Muscle of back (tissue), 11 donors: ENCODE data around the gene EPB41L1. TPM values are rescaled to one million over a fixed set of nuclear protein-coding genes. Genes with fewer than 3 reads are reported as not detected.
A peak's percentile ranks its signal among the peaks of the same experiment; 100 is the strongest.

Source experiments
- DNase-seq, 3 donors: peaks; one replicate each; pipeline versions ENCODE4 v3.0.0 to v3.0.0-alpha.2; 2013
- polyA plus RNA-seq, 10 donors: library from polyadenylated mRNA; unstranded; fragments of 120-200 nt; gene quantifications; one replicate each; pipeline ENCODE4 v1.2.1, GENCODE V29; 2013; ENCODE audit not compliant: insufficient read length in 10 of 10

EPB41L1 gene
- polyA plus RNA-seq, 10 donors = 23.1 to 32.1 (median 24.3) TPM

DNA sequence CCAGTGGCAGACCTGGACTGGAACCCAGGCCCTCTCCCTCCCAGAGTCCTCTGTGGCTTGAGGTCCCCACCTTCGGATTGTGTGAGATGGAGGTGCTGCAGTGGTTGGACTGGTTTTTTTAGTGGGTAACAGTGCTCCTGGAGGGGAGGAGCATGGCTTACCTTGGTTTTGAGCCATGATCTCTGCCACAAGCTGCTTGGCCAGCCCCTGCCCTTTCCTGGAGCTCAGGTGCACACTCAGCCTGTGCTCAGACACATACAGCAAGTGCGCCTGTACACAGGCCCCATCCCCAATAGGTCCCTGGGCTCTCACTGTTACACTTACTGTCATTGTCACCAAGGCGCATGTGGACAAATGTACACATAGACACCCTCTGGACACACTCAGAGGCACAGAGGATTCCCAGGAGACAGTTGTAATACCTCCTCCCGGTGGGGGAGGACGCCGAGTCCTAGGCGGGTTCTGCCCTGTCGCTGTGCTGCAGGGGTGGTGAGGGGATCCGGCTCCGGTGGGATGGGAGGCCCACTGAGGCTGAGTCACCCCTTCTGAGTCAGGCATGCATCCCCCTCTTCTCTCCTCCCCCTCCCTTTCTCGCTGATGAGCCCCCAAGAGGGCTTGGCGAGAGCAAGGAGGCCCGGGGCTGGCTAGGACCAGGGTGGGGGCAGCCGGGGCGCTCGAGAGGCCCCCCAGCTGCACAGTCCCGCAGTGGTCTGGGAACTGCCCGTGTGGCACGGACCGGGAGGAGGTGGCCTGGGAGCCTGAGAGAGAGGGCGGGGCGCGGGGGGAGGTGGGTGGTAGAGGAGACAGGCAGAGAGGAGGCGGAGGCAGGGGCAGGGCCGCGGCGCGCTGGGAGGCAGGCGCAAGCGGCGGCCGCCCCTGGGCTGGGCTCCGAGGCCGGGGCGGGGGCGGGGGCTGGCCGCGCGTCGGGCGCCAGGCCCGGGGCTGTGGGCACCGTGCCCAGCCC lies 522 bp upstream of the EPB41L1 start:
- DNase-seq = peak; percentile 52 to 87 (median 69)

DNA sequence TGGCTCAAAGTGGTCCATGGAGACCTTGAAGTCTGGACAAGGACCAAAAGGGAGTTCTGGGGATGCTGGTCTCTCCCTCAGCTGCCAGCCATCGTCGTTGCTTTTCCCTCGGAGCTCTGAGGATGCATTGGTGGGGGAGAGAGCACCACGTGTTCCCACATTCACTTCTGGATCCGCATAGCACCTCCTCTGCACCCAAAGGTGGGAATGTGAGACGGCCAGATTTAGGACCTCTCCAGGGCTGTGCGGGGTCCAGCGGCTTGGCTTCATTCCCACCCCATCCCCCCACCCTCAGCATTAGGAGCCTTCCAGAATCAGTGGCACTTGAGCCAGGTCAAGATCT lies 1.1 kb downstream of the EPB41L1 start:
- no peak for DNase-seq

DNA sequence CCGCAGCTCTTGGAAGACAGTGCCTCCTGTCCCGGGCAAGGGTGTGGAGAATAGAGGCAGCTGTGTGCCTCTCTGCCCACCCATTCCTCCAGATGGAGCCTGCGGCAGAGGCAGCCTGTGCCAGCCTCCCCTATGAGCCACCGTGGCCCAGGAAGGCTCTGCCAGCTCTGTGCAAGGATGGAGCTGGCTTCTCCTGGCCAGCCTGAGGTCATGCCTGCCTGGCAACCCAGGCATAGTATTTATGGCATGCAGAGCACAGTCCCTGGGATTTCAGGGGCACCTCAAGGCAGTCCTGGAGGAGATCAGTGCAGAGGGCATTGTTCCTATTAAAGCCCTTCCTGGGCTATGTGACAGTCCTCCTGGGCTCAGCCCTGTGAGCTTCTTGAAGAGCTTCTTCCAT lies 1.5 kb downstream of the EPB41L1 start:
- no peak for DNase-seq

DNA sequence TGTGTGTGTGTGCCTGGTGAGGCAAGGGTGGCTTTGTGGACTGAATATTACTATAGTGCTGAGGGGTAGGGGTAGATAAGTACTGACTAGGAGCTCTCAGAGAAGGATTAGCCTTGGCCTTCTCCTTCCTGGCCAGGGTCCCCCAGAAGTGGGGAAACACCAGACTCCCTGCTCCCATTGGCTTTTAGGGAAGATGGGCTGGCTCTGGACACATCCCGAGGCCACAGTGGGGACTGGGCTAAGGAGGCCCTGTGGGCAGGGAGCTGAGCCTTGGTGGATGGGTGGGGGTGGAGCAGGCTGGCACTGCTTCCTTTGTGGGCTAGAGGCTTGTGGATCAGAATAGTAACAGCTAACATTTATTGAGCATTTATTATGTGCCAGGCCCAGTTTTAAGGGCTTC lies 3.1 kb downstream of the EPB41L1 start:
- DNase-seq = no peak

DNA sequence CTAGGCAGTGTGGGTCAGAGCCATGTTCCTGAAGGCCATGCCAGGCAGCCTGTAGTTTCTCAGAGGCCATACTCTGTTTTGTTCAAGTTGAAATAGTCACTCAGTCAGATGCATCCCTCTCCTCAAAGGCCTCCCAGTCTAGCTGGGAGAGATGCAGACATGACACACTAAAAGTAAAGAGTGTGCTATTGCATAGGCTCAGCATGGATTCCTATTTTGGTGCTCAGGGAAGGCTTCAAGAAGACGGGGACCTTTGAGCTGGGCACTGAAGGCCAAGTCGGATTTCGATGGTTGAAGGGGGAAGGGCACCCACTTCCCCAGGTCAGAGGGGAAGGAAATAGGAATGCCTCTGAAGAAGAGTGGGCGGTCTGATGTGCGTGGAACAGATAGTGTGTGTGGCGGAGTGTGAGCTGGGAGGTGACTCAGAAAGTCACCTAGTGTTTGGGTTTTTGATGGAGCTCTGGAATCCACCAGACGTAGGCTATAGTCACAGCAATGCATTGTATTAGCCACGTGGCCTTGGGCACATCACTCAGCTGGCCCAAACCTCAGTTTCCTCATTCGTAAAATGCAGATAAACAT lies 3.7 kb downstream of the EPB41L1 start:
- DNase-seq = no peak

DNA sequence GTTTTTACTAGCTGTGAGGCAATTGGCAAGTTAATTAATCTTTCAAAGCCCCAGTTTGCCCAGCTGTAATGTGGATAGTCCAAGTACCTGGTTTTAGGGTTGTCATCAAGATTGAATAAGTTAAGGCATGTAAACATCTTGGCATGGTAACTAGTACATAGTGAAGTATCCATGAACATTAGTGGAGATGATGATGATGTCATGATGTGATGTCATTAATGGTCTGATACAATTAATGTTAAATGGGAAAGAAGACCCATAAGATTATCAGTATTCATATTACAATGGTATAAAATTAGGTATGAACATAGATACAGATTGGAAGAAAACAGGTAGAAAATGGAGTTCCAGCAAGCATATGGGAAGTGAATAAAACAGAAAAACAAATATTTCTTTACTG lies 5.3 kb downstream of the EPB41L1 start:
- DNase-seq = no peak

DNA sequence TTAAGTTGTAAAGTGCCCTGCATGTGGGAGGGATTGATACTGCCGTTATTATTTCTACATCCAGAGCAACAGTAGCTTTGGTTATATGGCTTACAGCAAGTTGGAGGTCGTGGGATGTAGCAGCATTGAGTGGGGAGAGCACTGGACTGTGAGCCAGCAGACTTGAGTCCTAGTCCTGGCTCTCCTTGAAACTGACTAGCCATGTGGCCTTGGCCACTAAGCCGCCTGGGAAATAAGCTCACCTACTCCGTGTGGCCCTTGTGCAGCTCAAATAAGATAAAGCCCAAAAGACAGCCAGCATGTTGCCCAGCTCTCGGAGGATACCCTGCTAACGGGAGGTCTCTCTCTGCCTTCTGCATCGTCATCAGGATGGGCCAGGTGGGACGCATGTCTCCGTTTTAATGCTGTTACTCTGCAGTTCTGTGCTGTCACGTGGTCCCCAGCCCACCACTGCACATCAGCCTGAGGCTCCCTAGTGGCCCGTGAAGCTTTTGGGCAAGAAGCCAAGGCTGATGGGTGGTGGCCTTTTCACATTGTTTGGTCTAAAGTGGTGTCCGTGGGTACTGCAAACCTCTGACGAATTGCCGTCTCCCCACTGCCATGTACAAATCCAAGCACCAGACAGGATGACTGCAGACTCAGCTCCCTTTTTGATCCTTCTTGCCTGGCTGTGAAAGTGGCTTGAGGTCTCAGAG lies 7.9 kb downstream of the EPB41L1 start:
- DNase-seq = no peak

DNA sequence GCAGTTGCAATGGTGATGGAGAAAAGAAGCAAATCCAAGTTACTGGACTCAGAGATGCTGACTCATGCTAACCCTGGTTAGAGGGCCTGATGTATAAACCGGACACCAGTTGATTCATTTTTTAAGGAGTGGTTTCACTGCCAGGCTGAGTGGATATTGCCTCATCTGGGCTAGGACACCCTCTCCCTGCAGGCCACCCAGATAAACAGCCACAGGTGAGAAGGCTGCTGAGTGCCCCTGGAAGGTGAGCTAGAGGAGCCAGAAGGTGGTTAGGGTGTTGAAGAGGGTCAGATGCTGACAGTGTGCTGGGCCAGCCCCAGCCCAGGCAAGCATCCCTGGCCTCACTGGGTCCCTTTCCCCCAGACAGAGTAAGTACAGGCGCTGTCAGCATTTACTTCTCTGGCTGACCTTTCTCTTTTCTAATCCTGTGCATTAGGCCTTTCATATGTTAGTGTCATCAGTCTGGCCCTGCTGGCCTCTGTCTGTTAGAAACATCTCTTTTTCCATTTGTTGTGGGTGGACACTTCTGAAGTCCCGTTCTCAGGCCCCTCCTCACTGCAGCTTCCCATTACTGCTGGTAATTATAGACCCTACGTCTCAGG lies 13.5 kb downstream of the EPB41L1 start:
- peak in 2 of 3 donors; percentile 44 to 63 for DNase-seq

DNA sequence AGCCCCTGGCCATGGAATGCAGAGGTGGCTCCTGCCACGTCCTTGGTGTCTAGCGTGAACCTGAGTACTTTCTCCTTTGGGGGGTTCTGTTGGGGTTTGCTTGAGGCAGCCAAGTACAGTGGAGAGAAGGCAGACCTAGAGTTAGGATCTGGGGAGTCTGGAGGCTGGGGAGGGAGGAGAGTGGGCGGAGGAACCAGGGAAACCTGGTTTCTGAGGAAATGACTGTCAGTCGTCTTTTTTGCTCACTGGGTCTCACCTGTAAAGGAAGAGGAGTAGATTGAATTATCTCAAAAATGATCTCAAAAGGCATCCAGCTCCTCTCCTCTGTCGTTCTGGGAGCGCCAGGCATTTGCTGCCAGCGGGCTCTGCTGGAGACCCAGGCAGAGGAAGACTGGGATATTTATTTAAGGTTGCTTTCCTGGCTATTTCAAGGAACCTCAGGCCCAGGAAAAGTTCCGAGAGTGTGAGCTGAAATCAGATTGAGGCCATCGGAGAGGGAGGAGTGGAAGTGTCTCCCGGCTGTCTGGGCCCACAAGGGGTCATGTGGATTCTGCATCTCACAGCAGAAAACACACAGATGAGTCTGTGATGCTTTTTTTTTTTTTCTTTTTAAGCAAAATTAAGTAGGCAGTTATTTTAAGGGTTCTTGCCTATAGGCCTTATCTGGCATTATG lies 16.1 kb downstream of the EPB41L1 start:
- no peak for DNase-seq

DNA sequence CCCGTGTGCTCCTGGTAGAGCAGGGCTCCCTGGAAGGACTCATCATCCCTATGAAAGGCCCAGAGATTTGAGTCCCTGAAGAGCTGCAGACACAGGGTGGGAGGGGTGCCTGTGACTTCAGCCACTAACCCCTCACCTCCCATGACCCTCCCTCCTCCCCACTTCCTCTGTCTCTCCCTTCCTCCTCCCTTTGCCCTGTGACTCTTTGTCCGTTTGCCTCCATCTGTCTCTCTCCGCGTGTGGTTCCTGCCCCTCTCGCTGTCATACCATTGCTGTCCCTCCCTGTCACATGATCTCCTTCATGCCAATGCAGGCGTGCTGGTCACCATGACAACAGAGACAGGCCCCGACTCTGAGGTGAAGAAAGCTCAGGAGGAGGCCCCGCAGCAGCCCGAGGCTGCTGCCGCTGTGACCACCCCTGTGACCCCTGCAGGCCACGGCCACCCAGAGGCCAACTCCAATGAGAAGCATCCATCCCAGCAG lies 19.0 kb downstream of the EPB41L1 start:
- DNase-seq = no peak

DNA sequence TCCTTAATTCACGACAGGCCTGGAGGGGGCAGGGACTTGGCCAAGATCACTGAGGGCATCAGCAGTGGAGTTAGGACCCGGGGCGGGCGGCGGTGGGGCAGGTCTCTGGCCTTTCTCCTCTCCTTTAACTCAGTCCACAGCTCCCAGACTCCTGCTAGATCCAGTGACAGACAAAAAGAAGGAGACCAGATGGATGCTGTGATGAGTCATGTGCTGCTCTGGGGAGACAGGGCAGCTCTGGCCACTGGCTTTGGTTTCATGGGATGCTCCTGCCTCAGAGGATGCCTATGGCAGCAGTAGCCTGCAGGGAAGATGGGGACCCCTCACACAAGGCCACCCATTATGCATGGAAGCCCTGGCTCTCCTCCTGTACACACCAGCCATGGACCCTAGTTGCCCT lies 20.5 kb downstream of the EPB41L1 start:
- DNase-seq = no peak

DNA sequence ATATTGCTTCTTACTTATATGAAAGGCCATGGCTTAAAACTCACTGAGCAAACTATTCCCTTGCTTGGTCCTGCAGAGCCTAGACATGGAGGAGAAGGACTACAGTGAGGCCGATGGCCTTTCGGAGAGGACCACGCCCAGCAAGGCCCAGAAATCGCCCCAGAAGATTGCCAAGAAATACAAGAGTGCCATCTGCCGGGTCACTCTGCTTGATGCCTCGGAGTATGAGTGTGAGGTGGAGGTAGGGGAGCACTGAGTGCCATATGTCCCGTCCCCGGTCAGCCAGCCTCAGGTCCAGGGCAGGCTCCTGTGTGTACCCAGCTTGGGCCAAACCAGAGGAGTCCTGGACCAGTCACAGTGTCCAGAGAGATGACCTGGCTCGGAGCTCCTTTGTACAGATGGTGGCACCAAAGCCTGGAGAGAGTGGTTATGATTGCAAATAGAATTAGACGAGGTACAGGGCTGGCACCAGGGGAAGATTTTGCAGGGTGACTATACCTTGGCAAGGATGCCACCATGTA lies 21.0 kb downstream of the EPB41L1 start:
- no peak for DNase-seq

DNA sequence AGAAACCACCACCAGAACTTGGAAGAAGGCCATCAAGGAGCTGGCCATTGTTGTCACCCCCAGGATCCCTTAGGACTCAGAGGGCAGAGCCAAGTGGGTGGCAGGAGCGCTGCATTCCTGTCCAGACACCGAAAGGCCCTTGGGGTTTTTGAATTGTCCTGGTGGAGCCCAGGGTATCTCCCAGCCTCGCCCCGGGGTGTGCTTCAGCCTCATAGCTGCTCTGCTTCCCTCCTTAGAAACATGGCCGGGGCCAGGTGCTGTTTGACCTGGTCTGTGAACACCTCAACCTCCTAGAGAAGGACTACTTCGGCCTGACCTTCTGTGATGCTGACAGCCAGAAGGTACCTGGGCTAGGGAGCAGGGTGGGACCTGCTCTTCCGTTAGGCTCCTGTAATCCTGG lies 23.2 kb downstream of the EPB41L1 start:
- DNase-seq = no peak

DNA sequence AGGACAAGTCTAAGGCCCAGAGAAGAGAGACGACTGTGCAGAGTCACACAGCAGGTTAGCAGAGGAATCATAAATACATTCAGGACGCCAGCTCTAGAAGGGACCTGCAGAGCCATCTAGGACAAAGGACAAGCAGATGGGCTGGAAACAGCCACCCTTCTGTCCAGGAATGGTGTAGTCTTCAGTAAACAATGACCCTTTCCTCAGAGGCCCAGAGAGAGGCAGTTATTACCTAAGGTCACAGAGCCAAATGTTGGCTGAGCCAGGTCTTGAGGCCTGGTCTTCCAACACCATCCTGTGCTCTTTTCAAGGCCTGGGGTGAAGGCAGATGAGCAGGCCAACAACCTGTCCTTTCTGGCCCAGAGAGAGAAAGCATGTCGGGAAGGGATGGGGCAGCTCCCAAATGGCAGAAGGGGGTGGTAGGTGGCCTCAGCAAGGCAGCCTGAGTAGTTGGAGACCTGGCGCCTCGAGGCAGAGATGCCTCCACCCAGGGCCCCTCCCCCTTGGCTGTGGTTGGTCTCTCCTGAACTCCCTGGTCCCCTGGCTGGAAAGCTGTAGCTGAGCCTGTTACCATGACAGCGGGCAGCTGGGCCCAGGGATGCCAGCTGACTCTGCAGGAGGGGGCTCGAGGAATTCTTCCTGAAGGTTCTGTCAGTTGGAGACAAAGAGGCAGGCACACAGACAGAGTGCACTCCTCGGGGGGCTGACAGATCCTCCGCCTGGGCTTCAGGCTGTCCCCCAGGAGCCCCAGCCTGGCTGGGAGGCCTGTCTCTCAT lies 24.8 kb downstream of the EPB41L1 start:
- no peak for DNase-seq

DNA sequence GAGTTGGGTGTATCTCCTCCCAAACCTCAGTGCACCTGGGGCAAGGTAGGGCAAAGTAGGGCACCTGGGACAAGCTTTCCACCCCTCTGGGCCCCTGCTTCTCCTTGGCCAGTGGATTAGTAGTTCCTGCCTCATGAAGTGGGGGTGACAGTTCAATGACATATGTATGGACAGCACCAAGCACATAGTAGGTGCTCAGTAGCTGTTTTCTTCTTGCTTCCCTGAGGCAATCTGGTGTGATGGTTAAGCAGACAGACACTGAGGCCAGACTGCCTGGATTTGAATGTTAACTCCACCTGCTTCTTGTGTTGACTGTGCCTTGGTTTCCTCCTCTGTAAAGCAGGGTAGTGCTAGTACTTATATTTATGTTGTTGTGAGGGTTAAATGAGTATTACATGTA lies 25.8 kb downstream of the EPB41L1 start:
- DNase-seq = no peak

DNA sequence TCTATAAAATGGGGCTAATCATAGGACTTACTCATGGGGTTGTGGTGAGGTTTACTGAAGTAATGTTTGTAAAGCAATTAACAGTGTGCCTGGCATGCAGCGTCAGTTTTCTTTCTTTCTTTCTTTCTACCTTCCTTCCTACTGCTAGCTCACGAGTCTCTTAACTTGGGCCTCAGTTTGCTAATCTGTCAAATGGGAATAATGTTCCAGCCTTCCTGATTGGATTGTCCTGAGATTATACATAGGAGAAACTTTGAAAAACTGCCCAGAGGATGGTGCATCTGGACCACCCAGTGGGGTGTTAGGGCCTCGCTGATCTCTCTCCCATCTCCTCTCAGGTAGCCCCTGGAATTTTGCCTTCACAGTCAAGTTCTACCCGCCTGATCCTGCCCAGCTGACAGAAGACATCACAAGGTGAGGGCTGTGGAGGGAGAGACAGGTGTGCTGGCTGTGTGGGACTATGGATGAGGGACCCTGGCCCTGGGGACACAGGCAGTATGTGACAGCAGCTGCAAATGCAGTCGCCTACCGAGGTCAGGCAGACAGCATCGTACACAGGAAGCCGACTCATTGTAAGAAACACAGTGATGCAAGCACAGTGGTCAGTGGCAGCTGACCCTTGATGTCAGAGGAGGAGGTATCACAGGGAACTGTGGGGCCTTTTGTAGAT lies 27.5 kb downstream of the EPB41L1 start:
- DNase-seq = no peak

DNA sequence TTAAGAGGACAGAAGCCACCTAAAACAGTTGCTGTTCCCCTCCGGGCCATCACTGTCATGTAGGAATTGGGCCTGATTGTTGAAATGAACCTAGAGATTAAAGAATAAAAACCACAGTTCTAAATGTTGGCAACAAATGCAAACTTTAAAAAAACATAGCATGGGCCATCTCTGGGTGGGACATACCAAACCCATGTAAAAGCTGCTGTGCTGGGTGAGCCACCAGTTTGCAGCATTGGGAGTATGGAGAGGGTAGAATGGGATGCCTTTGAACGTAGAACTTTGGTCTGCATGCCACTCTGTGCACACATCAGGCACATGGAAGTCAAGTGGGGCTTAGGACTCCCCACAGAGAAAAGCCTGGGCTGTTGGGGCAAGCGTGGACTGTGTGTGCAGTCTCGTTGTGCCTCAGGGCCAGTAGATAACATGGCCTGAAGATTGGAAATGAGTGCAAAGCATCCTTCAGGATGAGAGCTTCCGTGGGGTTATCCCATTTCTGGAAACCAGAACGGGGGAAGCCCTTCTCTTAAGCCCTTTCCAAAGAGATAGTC lies 28.1 kb downstream of the EPB41L1 start:
- DNase-seq = no peak

DNA sequence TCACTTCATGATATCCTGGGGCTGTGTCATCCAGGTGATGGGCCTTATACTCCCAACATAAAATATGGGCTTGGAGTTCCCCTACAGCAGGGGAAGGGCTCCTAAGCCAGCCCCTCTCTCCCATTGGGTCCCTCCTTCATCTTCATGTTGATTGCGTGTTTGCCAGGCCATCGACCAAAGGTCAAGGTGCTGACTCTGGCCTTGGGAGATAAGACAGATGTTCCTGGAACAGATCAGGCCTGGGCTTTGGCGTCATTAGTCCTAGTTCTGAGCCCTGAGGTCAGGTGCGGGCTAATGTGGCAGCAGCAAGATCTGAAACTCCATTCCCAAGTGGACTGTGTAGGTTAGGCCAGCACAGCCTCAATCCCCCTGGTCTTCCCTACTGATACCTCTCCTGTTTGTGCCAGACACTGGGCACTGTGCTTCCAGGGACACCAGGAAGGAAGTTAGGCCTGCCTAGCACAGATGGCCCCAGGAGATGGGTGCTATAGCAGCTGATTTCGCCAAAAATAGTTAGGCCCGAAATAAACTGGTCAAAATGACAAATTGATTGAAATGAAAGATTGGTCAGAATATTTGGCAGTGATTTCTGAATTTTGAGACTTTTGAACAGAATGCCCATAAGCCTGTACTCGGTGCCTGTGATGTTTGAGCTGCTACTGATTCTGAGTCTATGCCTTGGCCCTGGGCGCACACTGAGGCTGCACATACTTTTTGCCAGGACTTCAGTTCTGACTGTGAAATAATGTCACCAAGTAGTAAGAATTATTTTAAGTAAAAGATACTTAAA lies 28.8 kb downstream of the EPB41L1 start:
- no peak for DNase-seq
